Activated CD4-positive, alpha-beta T cell treated with anti-CD3 and anti-CD28 coated beads for 36 hours (primary cell): Measurements from ENCODE around the gene SPOUT1. TPM values are rescaled to one million over a fixed set of nuclear protein-coding genes. Genes with fewer than 3 reads are reported as not detected.
A peak's percentile ranks its signal among the peaks of the same experiment; 100 is the strongest.

Experiments used
- ATAC-seq: fragments of 200-7000 bp; cut with Tn5 transposase; one replicate; pipeline ENCODE4 v1.10.0; 2021; ENCODE audit warnings: mild to moderate bottlenecking, moderate library complexity
- CTCF ChIA-PET: fragments of 350-600 bp; sonication (Branson Sonifier 250); formaldehyde crosslinking; loops from one replicate; lab custom pipeline; 2021; ENCODE audit warnings: antibody characterized with exemption; lab: Charles Lee
- POLR2A ChIA-PET: fragments of 350-600 bp; sonication (Branson Sonifier 250); formaldehyde crosslinking; loops from one replicate; lab custom pipeline; 2021; ENCODE audit warnings: antibody characterized with exemption, inconsistent platforms; lab: Charles Lee
- DNase-seq: peaks from one replicate; pipeline ENCODE4 v3.0.0-alpha.2; 2020
- H3K27ac Mint-ChIP-seq: one replicate; pipeline ENCODE4 v1.8.0; 2021; ENCODE audit warnings: mixed read lengths
- H3K27me3 Mint-ChIP-seq: one replicate; pipeline ENCODE4 v1.8.0; 2021; ENCODE audit warnings: mixed read lengths
- H3K36me3 Mint-ChIP-seq: one replicate; pipeline ENCODE4 v1.8.0; 2021; ENCODE audit warnings: low read depth, mixed read lengths
- H3K4me1 Mint-ChIP-seq: one replicate; pipeline ENCODE4 v1.8.0; 2021; ENCODE audit warnings: mixed read lengths
- H3K4me3 Mint-ChIP-seq: one replicate; pipeline ENCODE4 v1.8.0; 2021; ENCODE audit warnings: mild to moderate bottlenecking, moderate library complexity, mixed read lengths
- H3K9me3 Mint-ChIP-seq: one replicate; pipeline ENCODE4 v1.8.0; 2021; ENCODE audit warnings: low read depth, mixed read lengths
- intact Hi-C, 2 experiments: fragments of 100-400 bp; cut with DNase I in 1 of 2; cut with micrococcal nuclease in 1 of 2; formaldehyde crosslinking; loops; one replicate each; pipeline versions ENCODE4 v1.14.2 to v1.15.1; 2022 to 2024; cut with DNase I, micrococcal nuclease
- total RNA-seq, 2 experiments: library from RNA; stranded (reverse); gene quantifications; one replicate each; pipeline ENCODE4 v1.2.3, GENCODE V29; 2021

The SPOUT1 gene
- total RNA-seq, 2 experiments from 2014 or later = 87.9 to 92.9 TPM

GRCh38 chr9:128771094-128771721, 58.4 kb downstream of the SPOUT1 start:
- ChIA-PET CTCF (interaction anchor here (0.6 to 2.3 kb wide), 7 partner anchors 9 to 799 kb away, joined by 3 to 11 read pairs (median 3); partner anchors contain the start of genes ENDOG and SPOUT1), POLR2A (interaction anchor here (0.5 to 0.7 kb wide), 2 partner anchors 85 to 135 kb away, joined by 3 to 4 read pairs; no protein-coding TSS in a partner anchor)
- Mint-ChIP-seq H3K4me1 (peaks cover 18% of the 10 kb centered on the region), H3K4me3 (peak overlapping the region; percentile 82), H3K9me3 (no peaks in the 10 kb centered on the region), H3K27me3 (no peaks in the 10 kb centered on the region), H3K27ac (peak overlapping the region; percentile 86), H3K36me3 (peaks cover 5% of the 10 kb centered on the region)
- intact Hi-C loops = loop anchor here (1.0 to 10.0 kb wide), 18 partner anchors 16 to 610 kb away; partner anchors contain the start of genes ENDOG (in 2 of the 2), TBC1D13 (in 2 of the 2), ZDHHC12 (in 2 of the 2) and BBLN (in 1 of the 2)
- ATAC-seq = peak; percentile 34
- DNase-seq = no peak

GRCh38 chr9:128770286-128771030, 59.1 kb downstream of the SPOUT1 start:
- no peaks in the 10 kb centered on the region for H3K9me3 Mint-ChIP-seq
- H3K36me3 Mint-ChIP-seq = peaks cover 5% of the 10 kb centered on the region
- ATAC-seq = no peak
- peak overlapping the region; percentile 86 for H3K27ac Mint-ChIP-seq
- peaks cover 18% of the 10 kb centered on the region for H3K4me1 Mint-ChIP-seq
- ChIA-PET POLR2A (interaction anchor here (0.5 to 0.7 kb wide), 2 partner anchors 84 to 135 kb away, joined by 3 to 4 read pairs; no protein-coding TSS in a partner anchor), CTCF (interaction anchor here (0.6 to 2.3 kb wide), 6 partner anchors 8 to 800 kb away, joined by 3 to 11 read pairs (median 4); partner anchors contain the start of genes ENDOG and SPOUT1)
- no peak for DNase-seq
- H3K4me3 Mint-ChIP-seq = peak overlapping the region; percentile 82
- no peaks in the 10 kb centered on the region for H3K27me3 Mint-ChIP-seq
- intact Hi-C loops = loop anchor here (1.0 to 10.0 kb wide), 18 partner anchors 17 to 610 kb away; partner anchors contain the start of genes ENDOG (in 2 of the 2), TBC1D13 (in 2 of the 2), ZDHHC12 (in 2 of the 2) and BBLN (in 1 of the 2)

Other genes starting within 250 kb of the SPOUT1 start
- gene DYNC2I2, start 172.9 kb downstream of the SPOUT1 start, total RNA-seq = 10 to 100 TPM; 26.7 to 35.7 TPM
- 100 to 1,000 TPM; 673 to 682 TPM for gene SET, start 140.6 kb downstream of the SPOUT1 start, total RNA-seq
- gene PKN3, start 127.3 kb downstream of the SPOUT1 start, total RNA-seq = 10 to 100 TPM; 14.6 to 14.9 TPM
- gene ZDHHC12, start 105.7 kb downstream of the SPOUT1 start, total RNA-seq = 10 to 100 TPM; 45.3 to 49.5 TPM
- 10 to 100 TPM; 17.1 to 19.3 TPM for gene ZER1, start 57.9 kb downstream of the SPOUT1 start, total RNA-seq
- 10 to 100 TPM; 10.5 to 14.0 TPM for gene TBC1D13, start 42.5 kb downstream of the SPOUT1 start, total RNA-seq
- gene ENDOG, start 11.3 kb downstream of the SPOUT1 start, total RNA-seq = 1 to 10 TPM; 7.3 to 9.3 TPM
- 10 to 100 TPM; 14.8 to 18.5 TPM for gene KYAT1, start 52.2 kb upstream of the SPOUT1 start, total RNA-seq
- gene LRRC8A, start 52.3 kb upstream of the SPOUT1 start, total RNA-seq = 10 to 100 TPM; 14.9 to 15.5 TPM
- gene PHYHD1, start 91.2 kb upstream of the SPOUT1 start, total RNA-seq = under 1 TPM; 0.21 to 0.44 TPM
- gene DOLK, start 117.8 kb upstream of the SPOUT1 start, total RNA-seq = 1 to 10 TPM; 4.8 to 5.0 TPM
- 100 to 1,000 TPM; 102 to 124 TPM for gene NUP188, start 117.9 kb upstream of the SPOUT1 start, total RNA-seq
- gene SH3GLB2, start 198.5 kb upstream of the SPOUT1 start, total RNA-seq = 10 to 100 TPM; 49.1 to 53.7 TPM
- 10 to 100 TPM; 15.7 to 25.8 TPM for gene MIGA2, start 206.8 kb upstream of the SPOUT1 start, total RNA-seq